GM12891 (cell line): Measurements from ENCODE around the gene GOLGA6L10.
"Not testable (repeated sequence)": the region's sequence is repeated elsewhere in the genome, so short reads cannot be mapped to it uniquely, and the experiment has no call there.

Experiments
- PAX5 ChIP-seq: IDR thresholded peaks from 2 replicates; pipeline ENCODE4 v1.6.1; 2011; ENCODE audit warnings: low read length, moderate library complexity, mild to moderate bottlenecking; ENCODE audit not compliant: insufficient read depth, severe bottlenecking
- POLR2A ChIP-seq: IDR thresholded peaks from 2 replicates; pipeline ENCODE4 v1.6.1; 2011; ENCODE audit warnings: low read depth, low read length, control low read depth
- POLR2AphosphoS5 ChIP-seq: IDR thresholded peaks from 2 replicates; pipeline ENCODE4 v1.6.1; 2011; ENCODE audit warnings: low read depth, low read length, control low read depth
- POU2F2 ChIP-seq: IDR thresholded peaks from 2 replicates; pipeline ENCODE4 v1.6.1; 2011; ENCODE audit warnings: low read depth, mild to moderate bottlenecking, control low read depth, low read length, moderate library complexity
- TAF1 ChIP-seq: IDR thresholded peaks from 2 replicates; pipeline ENCODE4 v1.6.1; 2011; ENCODE audit warnings: low read depth, low read length, control low read depth

- TF ChIP-seq POLR2A, POLR2AphosphoS5, TAF1, PAX5, POU2F2: not testable (repeated sequence)
Observed at GRCh38 chr15:82387209-82387608, 37.9 kb upstream of the GOLGA6L10 start.
